HCT116 (cell line): Measurements from ENCODE around the gene WBP1. TPM values are rescaled to one million over a fixed set of nuclear protein-coding genes. Genes with fewer than 3 reads are reported as not detected.

Experiments
- ATAC-seq: fragments of 200-7000 bp; cut with Tn5 transposase; 2 replicates; pipeline ENCODE4 v1.9.1; 2020; ENCODE audit warnings: mild to moderate bottlenecking, moderate library complexity
- BruUV-seq: library from RNA; stranded (reverse); fragments of 400-500 nt; replicated peaks from 2 replicates; lab custom pipeline; 2021; lab: Mats Ljungman, UMichigan
- CTCF ChIA-PET: fragments of 300-600 bp; sonication (Branson Sonifier 250); formaldehyde crosslinking; loops from one replicate; lab custom pipeline; 2021; ENCODE audit warnings: antibody characterized with exemption; lab: Charles Lee
- POLR2A ChIA-PET: fragments of 300-600, 350-600 bp; sonication (Branson Sonifier 250); formaldehyde crosslinking; loops from one replicate; lab custom pipeline; 2021; ENCODE audit warnings: antibody characterized with exemption; lab: Charles Lee
- RAD21 ChIA-PET, 2 experiments: fragments of 300-600 bp; sonication (Branson Sonifier 250); formaldehyde crosslinking; loops; one replicate each; lab custom pipeline; 2023; ENCODE audit warnings: low total read pairs in 2 of 2; ENCODE audit not compliant: uncharacterized antibody in 2 of 2, unreplicated experiment in 2 of 2, low non-redundant PET in 1 of 2; lab: Charles Lee
- DNase-seq: peaks from one replicate; pipeline ENCODE4 v3.0.0-alpha.2; 2010; ENCODE audit warnings: low read depth, low spot score
- H2AFZ ChIP-seq: fragments of 200-600 bp; shearing (Covaris generic), sonication (generic); 2 replicates; pipeline ENCODE4 v1.6.1; 2017; ENCODE audit warnings: low read depth, mixed run types, mixed read lengths, antibody characterized with exemption, low read length; ENCODE audit not compliant: poor library complexity, severe bottlenecking
- H3K27ac ChIP-seq: 2 replicates; pipeline ENCODE4 v1.5.1; 2012; ENCODE audit warnings: low read depth, low read length
- H3K27me3 ChIP-seq: fragments of 200-600 bp; sonication (generic); 2 replicates; pipeline ENCODE4 v1.6.1; 2016; ENCODE audit warnings: mixed run types, low read length, mixed read lengths; ENCODE audit not compliant: insufficient read depth
- H3K36me3 ChIP-seq, 2 experiments: fragments of 200-500 bp in 1 of 2; fragments of 200-600 bp in 1 of 2; sonication (Bioruptor generic) in 1 of 2; sonication (generic) in 1 of 2; 2 replicates each; pipeline versions ENCODE4 v1.5.1 to v1.6.1; 2014 to 2016; ENCODE audit warnings: low read length in 2 of 2, inconsistent platforms in 1 of 2, mixed read lengths in 1 of 2, mixed run types in 1 of 2; ENCODE audit not compliant: insufficient read depth in 2 of 2, control insufficient read depth in 1 of 2
- H3K4me1 ChIP-seq, 2 experiments: fragments of 200-600 bp in 1 of 2; sonication (generic) in 1 of 2; 2 replicates each; pipeline versions ENCODE4 v1.5.1 to v1.6.1; 2012 to 2017; ENCODE audit warnings: low read length in 2 of 2, inconsistent platforms in 1 of 2, mild to moderate bottlenecking in 1 of 2, mixed read lengths in 1 of 2, mixed run types in 1 of 2, moderate library complexity in 1 of 2; ENCODE audit not compliant: insufficient read depth in 2 of 2, control insufficient read depth in 1 of 2
- H3K4me2 ChIP-seq: fragments of 200-600 bp; sonication (generic); 2 replicates; pipeline ENCODE4 v1.6.1; 2017; ENCODE audit warnings: mixed run types, low read length, mixed read lengths
- H3K4me3 ChIP-seq, 2 experiments: fragments of 200-600 bp in 1 of 2; sonication (generic) in 1 of 2; replicated peaks in 1 of 2; 2 replicates each; pipeline ENCODE4 v1.5.1; 2011 to 2016; ENCODE audit warnings: low read length in 2 of 2, control low read depth in 1 of 2, low read depth in 1 of 2, mild to moderate bottlenecking in 1 of 2, mixed read lengths in 1 of 2, mixed run types in 1 of 2
- H3K79me2 ChIP-seq: fragments of 200-600 bp; sonication (generic); 2 replicates; pipeline ENCODE4 v1.6.1; 2017; ENCODE audit warnings: mild to moderate bottlenecking, mixed run types, low read length, moderate library complexity, mixed read lengths; ENCODE audit not compliant: insufficient read depth
- H3K9ac ChIP-seq: fragments of 200-600 bp; sonication (generic); 2 replicates; pipeline ENCODE4 v1.6.1; 2016; ENCODE audit warnings: low read length, mixed read lengths
- H3K9me2 ChIP-seq: fragments of 200-600 bp; sonication (generic), shearing (Covaris generic); 2 replicates; pipeline ENCODE4 v1.6.1; 2017; ENCODE audit warnings: mixed run types, mild to moderate bottlenecking, moderate library complexity; ENCODE audit not compliant: insufficient read depth
- H3K9me3 ChIP-seq, 2 experiments: fragments of 200-500 bp in 1 of 2; fragments of 200-600 bp in 1 of 2; sonication (Bioruptor generic) in 1 of 2; sonication (generic) in 1 of 2; 2 replicates each; pipeline ENCODE4 v1.6.1; 2014 to 2017; ENCODE audit warnings: low read length in 2 of 2, mixed read lengths in 2 of 2, inconsistent platforms in 1 of 2, low read depth in 1 of 2, mild to moderate bottlenecking in 1 of 2, mixed run types in 1 of 2, moderate library complexity in 1 of 2; ENCODE audit not compliant: control insufficient read depth in 1 of 2, insufficient read depth in 1 of 2
- H4K20me1 ChIP-seq: fragments of 200-600 bp; sonication (generic), shearing (Covaris generic); 2 replicates; pipeline ENCODE4 v1.6.1; 2017; ENCODE audit warnings: mixed run types, mild to moderate bottlenecking, moderate library complexity; ENCODE audit not compliant: insufficient read depth
- ELF1 ChIP-seq: IDR thresholded peaks from 2 replicates; pipeline ENCODE4 v1.6.1; 2012; ENCODE audit warnings: low read depth, borderline replicate concordance
- JUND ChIP-seq: IDR thresholded peaks from 2 replicates; pipeline ENCODE4 v1.6.1; 2012
- POLR2A ChIP-seq: IDR thresholded peaks from 2 replicates; pipeline ENCODE4 v1.7.0; 2011; ENCODE audit warnings: borderline replicate concordance; ENCODE audit not compliant: insufficient read depth, insufficient read length; ENCODE audit errors: extremely low read depth
- POLR2AphosphoS5 ChIP-seq: IDR thresholded peaks from 2 replicates; pipeline ENCODE4 v1.6.1; 2011; ENCODE audit warnings: mild to moderate bottlenecking, low read depth, low read length, moderate library complexity
- SIN3A ChIP-seq: IDR thresholded peaks from 2 replicates; pipeline ENCODE4 v1.6.1; 2012; ENCODE audit warnings: low read depth
- TCF7L2 ChIP-seq: IDR thresholded peaks from 2 replicates; pipeline ENCODE4 v1.7.0; 2011; ENCODE audit warnings: borderline replicate concordance, inconsistent platforms; ENCODE audit not compliant: insufficient read depth, insufficient read length; ENCODE audit errors: extremely low read depth
- ZNF274 ChIP-seq: fragments of 200-500 bp; sonication (Bioruptor generic); IDR thresholded peaks from 2 replicates; pipeline ENCODE4 v1.6.1; 2014; ENCODE audit warnings: mild to moderate bottlenecking, low read depth, low read length, inconsistent platforms
- intact Hi-C: fragments of 100-400 bp; cut with micrococcal nuclease; formaldehyde crosslinking; loops from 2 replicates; pipeline ENCODE4 v1.10.0; 2022
- total RNA-seq: library from RNA; stranded (reverse); gene quantifications from one replicate; pipeline ENCODE4 v1.2.1, GENCODE V29; 2021; ENCODE audit not compliant: unreplicated experiment
- TF ChIP-seq, protein P1 (sequence below), 3 experiments: fragments of 200-600 bp in 1 of 3; sonication (generic) in 1 of 3; IDR thresholded peaks in 2 of 3; conservative IDR thresholded peaks in 1 of 3; 2 replicates each; pipeline ENCODE4 v1.5.1; 2012 to 2017; ENCODE audit warnings: low read depth in 2 of 3, low read length in 2 of 3, antibody characterized with exemption in 1 of 3, borderline replicate concordance in 1 of 3, control low read depth in 1 of 3, mild to moderate bottlenecking in 1 of 3, mixed read lengths in 1 of 3, mixed run types in 1 of 3, moderate library complexity in 1 of 3; ENCODE audit not compliant: insufficient read depth in 1 of 3

WBP1 gene
- total RNA-seq, 1 experiment from 2014 or later: 64.7 TPM

DNA sequence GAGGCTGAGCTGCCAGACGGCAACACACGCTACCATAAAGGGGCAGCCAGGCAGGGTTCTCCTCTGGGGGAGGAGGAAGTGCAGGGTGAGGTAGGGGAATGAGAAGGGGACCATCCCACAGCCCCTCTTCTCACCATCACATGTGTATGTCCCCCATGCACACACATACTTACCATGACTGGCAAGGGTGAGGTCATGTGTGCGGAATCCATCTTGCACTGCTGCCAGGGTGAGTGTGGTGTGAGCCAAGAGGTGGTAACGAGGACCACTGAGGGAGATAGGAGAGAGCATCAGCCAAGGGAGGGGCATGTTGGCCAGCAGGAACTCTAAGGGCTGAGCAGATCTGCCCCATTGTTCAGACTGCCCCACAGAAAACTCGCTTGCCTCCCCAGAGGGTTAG is 29.6 kb upstream of the WBP1 start:
- RAD21 ChIA-PET: no interaction called here
- H3K4me3 ChIP-seq: no peak overlapping the region
- H3K36me3 ChIP-seq: peaks cover 43 to 59% of the 10 kb centered on the region in 2 experiments
- no peak overlapping the region for H3K9ac ChIP-seq
- H3K9me2 ChIP-seq: no peaks in the 10 kb centered on the region
- no peak for ATAC-seq
- intact Hi-C loops: no loop called here
- peaks cover 21% of the 10 kb centered on the region for H3K79me2 ChIP-seq
- no peak for DNase-seq
- TF ChIP-seq, protein P1, sequence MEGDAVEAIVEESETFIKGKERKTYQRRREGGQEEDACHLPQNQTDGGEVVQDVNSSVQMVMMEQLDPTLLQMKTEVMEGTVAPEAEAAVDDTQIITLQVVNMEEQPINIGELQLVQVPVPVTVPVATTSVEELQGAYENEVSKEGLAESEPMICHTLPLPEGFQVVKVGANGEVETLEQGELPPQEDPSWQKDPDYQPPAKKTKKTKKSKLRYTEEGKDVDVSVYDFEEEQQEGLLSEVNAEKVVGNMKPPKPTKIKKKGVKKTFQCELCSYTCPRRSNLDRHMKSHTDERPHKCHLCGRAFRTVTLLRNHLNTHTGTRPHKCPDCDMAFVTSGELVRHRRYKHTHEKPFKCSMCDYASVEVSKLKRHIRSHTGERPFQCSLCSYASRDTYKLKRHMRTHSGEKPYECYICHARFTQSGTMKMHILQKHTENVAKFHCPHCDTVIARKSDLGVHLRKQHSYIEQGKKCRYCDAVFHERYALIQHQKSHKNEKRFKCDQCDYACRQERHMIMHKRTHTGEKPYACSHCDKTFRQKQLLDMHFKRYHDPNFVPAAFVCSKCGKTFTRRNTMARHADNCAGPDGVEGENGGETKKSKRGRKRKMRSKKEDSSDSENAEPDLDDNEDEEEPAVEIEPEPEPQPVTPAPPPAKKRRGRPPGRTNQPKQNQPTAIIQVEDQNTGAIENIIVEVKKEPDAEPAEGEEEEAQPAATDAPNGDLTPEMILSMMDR (IDR thresholded peaks at IDR 0.05 in 2 of 3, conservative IDR thresholded peaks at IDR 0.05 in 1 of 3; ENCODE audit: borderline replicate concordance in 1 of 3, insufficient read depth in 1 of 3, low read depth in 2 of 3, low read length in 2 of 3): no peak
- no peak for TF ChIP-seq POLR2A
- no peak for TF ChIP-seq JUND
- TF ChIP-seq SIN3A: no peak
- no peak for TF ChIP-seq POLR2AphosphoS5
- TF ChIP-seq TCF7L2: no peak
- no peak for TF ChIP-seq ELF1
- TF ChIP-seq ZNF274: no peak
- H3K4me2 ChIP-seq: no peak overlapping the region
- H3K27me3 ChIP-seq: no peaks in the 10 kb centered on the region
- no peaks in the 10 kb centered on the region for H3K9me3 ChIP-seq
- no peak overlapping the region for H3K27ac ChIP-seq
- H4K20me1 ChIP-seq: no peaks in the 10 kb centered on the region
- CTCF ChIA-PET: no interaction called here
- H2AFZ ChIP-seq: no peak overlapping the region
- H3K4me1 ChIP-seq: peaks cover 0 to 15% of the 10 kb centered on the region in 2 experiments; a peak in 2 of 4 replicates
- no TSS peak for BruUV-seq
- POLR2A ChIA-PET: interaction anchor here (1.6 kb wide), 1 partner anchor 12 kb away, joined by 3 read pairs; no protein-coding TSS in a partner anchor
